HG03432 (cell line): ENCODE measurements around the gene NISCH.

ENCODE experiments used
- ATAC-seq: cut with Tn5 transposase; IDR thresholded peaks from one replicate; pipeline ENCODE4 v1.9.1; 2021; ENCODE audit warnings: mild to moderate bottlenecking, moderate library complexity; ENCODE audit not compliant: unreplicated experiment

The NISCH gene

GRCh38 chr3:52509753-52510328 is 54.4 kb downstream of the NISCH start:
- no peak for ATAC-seq

- no peak for ATAC-seq
Measured at GRCh38 chr3:52511509-52511908, 56.1 kb downstream of the NISCH start.

DNA sequence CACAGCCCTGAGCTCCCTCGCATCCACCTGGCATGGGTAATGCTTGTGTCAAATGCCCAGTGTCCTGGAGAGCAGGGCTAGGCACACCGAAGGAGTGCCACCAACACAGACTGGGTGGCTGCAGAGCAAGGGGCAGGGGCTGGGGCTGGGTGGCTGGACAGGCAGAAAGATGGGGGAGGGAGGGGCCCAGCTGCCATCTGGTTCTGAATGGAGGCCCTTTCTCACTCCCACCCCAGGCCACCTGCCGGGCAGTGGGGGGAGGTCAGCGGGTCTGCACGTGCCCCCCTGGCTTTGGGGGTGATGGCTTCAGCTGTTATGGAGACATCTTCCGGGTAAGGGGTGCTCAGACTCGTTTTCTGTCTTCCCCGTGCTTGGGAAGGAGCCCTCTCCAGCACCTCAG is 56.7 kb downstream of the NISCH start:
- ATAC-seq = no peak

- no peak for ATAC-seq
Measured at GRCh38 chr3:52512727-52513126, 57.3 kb downstream of the NISCH start.

DNA sequence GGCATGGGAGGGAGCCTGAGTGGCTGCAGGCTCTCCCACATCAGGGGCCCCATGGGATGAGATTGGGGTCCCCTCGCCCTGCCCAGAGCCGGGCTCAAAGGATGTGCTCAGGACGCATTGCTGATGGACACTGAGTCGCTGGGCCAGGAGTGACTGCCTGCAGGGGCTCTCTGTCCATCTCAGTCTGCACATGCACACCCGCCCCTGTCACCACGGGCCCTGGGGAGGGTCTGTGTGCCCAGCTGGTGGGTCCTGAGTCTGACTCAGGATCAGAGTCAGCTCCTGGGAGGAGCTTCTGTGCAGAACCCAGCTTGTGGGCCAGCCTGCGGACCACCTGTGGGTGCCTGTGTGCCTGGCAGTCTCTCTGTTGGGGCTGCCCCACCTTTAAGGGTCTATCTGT is 57.9 kb downstream of the NISCH start:
- ATAC-seq = no peak

GRCh38 chr3:52514576-52514975 is 59.2 kb downstream of the NISCH start:
- no peak for ATAC-seq

DNA sequence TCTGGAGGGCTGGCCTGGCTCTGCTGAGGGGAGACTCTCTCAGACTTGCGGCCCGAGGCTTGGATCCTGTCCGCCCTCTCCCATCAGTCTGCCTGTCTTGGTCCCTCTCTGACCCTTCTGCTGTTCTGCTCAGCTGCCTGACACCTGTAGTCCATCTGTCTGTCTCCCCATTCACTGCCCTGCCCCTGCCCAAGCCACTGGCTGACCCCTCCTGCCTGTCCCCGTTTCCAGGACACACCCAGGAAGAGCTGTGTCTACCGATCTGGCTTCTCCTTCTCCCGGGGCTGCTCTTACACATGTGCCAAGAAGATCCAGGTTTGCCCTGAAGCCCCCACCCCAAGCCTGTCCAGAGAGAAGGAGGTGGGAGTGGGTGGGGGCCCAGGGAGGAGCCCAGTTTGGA is 59.8 kb downstream of the NISCH start:
- no peak for ATAC-seq

DNA sequence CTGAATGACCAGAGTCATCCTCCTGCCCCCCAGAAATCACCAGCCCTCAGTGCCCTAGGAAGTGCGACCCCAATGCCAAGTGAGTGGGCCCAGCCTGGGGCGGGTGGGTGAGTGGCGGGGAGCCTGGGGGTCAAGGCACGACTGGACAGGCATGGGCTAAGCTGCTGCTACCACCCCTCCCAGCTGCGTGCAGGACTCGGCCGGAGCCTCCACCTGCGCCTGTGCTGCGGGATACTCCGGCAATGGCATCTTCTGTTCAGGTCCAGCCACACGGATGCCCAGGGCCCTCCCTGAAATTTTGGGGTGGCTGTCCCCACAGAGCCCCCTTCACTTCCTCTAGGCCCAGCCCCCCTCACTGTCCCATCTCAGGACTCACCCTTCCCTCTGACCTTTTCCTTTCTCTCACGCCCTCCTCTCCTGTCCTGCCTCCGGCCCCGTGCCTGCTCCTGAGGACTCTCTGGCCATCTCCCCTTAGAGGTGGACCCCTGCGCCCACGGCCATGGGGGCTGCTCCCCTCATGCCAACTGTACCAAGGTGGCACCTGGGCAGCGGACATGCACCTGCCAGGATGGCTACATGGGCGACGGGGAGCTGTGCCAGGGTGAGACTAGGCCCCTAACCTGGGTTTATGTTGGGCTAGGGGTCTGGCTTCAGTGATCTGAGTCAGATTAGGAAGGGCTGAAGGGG is 61.2 kb downstream of the NISCH start:
- no peak for ATAC-seq

DNA sequence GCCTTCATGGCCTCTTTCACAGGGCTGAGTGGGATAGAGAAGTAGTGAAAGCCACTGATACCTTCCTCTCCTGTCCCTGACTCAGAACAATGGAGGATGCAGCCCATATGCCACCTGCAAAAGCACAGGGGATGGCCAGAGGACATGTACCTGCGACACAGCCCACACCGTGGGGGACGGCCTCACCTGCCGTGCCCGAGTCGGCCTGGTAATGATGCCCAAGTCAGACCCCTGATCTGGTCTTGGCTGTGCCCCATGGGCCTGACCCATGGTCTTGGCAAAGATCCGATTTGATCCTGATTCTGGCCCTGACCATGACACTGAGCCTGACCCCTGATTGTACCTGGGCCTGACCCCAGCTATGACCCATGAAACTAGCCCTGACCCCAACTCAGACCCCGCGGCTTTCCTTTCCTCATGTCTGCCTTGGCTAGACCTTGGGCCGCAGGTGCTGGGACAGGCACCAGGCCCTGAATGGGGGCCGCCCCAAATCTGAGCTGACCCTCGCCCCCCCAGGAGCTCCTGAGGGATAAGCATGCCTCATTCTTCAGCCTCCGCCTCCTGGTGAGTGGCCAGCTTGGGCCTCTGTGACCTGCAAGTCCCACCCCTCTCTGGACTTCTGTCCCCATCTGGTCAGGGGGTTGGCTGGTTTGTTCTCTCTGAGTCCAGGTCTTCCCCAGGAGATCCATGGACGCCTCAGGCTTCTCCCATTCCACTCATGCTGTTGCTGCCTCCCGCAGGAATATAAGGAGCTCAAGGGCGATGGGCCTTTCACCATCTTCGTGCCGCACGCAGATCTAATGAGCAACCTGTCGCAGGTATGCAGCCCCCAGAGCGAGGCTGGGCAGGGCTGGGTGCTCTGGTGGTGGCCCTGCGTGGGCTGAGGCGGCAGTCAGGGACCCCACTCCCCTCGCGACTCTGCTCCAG is 62.7 kb downstream of the NISCH start:
- ATAC-seq = no peak

DNA sequence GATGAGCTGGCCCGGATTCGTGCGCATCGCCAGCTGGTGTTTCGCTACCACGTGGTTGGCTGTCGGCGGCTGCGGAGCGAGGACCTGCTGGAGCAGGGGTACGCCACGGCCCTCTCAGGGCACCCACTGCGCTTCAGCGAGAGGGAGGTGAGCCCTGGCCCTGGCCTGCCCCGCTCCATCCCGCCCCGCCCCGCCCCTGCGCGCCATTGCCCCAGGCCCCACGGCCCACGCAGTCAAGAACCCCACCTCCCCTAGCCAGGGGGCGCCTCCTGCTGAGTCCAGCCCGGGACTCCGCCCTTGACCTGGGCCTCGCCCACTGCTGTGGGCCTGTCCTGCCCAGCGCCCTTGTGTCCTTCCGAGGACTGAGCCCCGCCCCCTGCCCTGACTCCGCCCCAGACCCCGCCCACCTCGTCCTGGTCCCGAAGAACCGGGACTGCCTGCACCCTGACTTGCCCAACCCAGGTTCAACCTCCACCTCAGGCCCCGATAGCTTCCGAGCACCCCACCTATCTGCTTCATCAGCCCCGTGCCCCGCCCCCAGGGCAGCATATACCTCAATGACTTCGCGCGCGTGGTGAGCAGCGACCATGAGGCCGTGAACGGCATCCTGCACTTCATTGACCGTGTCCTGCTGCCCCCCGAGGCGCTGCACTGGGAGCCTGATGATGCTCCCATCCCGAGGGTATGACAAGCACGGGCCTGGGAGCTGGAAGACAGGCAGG is 63.5 kb downstream of the NISCH start:
- ATAC-seq = no peak

DNA sequence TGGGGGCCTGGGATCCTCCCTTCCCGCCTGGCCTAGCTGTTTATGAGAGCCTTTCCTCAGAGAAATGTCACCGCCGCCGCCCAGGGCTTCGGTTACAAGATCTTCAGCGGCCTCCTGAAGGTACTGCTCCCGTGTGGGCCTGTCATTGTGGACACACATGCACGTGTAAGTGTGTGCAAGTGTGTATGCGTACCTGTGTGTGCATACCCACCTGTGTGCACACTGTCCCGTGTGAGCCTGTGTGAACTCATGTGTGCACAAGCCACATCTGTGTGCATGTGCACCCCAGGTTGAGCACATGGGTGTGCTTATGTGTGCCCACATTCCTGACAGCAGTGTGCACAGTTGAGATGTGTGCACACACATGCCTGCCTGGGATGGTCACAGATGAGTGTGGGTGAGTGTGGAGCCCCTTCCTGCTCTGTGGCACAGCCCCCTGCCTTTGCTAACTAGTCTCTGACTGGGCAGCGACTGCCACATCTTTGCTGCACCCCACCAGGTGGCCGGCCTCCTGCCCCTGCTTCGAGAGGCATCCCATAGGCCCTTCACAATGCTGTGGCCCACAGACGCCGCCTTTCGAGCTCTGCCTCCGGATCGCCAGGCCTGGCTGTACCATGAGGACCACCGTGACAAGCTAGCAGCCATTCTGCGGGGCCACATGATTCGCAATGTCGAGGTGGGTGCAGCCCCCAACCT is 64.2 kb downstream of the NISCH start:
- no peak for ATAC-seq

- no peak for ATAC-seq
Measured at GRCh38 chr3:52520141-52520667, 64.8 kb downstream of the NISCH start.

- no peak for ATAC-seq
Measured at GRCh38 chr3:52520716-52521487, 65.5 kb downstream of the NISCH start.

DNA sequence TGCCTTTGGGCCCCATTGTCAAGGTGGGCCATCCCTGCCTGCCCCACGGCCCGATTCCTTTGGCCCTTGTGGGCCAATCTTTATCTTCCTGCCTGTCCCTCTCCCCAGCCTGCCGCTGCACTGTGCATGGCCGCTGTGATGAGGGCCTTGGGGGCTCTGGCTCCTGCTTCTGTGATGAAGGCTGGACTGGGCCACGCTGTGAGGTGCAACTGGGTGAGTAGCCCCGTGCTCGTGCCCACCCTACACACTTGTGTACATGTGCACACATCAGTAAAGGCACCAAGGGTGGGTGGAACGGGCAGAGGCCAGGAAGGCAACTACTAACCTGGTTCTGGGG is 66.1 kb downstream of the NISCH start:
- ATAC-seq = no peak

DNA sequence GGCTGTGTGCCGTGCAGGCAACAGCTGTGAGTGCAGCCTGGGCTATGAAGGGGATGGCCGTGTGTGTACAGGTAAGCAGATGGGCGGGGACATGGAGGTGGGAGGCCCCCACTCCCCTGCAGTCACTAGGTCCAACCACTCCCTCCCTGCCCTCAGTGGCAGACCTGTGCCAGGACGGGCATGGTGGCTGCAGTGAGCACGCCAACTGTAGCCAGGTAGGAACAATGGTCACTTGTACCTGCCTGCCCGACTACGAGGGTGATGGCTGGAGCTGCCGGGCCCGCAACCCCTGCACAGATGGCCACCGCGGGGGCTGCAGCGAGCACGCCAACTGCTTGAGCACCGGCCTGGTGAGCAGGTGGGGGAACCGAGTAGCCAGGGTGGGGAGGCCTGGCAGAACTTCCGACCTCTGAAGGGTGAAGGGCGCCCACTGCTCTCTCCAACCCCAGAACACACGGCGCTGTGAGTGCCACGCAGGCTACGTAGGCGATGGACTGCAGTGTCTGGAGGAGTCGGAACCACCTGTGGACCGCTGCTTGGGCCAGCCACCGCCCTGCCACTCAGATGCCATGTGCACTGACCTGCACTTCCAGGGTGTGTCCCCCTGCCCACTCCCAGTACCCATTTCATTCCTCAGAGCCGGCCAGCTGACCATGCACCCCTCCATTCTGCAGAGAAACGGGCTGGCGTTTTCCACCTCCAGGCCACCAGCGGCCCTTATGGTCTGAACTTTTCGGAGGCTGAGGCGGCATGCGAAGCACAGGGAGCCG is 66.7 kb downstream of the NISCH start:
- no peak for ATAC-seq

GRCh38 chr3:52522651-52523251 is 67.3 kb downstream of the NISCH start:
- no peak for ATAC-seq

- no peak for ATAC-seq
Measured at GRCh38 chr3:52523386-52524257, 68.2 kb downstream of the NISCH start.
